Measurements from ENCODE around the gene COL20A1.

The COL20A1 gene

GRCh38 chr20:63265891-63266515 lies 27.0 kb upstream of the COL20A1 start:
- H2BK120ac ChIP-seq (ENCODE audit: insufficient read depth, low read length, poor library complexity): no peak overlapping the region
- no peak overlapping the region for H2BK5ac ChIP-seq (ENCODE audit: low read depth, low read length, poor library complexity)
- no CpG with 5 or more reads among the region's 12 CpGs for WGBS (ENCODE audit: extremely low coverage, insufficient coverage, insufficient read length)

GRCh38 chr20:63267691-63268090 lies 25.3 kb upstream of the COL20A1 start:
- Histone ChIP-seq H4K91ac (ENCODE audit: low read depth, low read length) (no peak overlapping the region), H3K4me1 (ENCODE audit: control insufficient read depth in 1 of 2, insufficient read depth in 2 of 2, low read length in 2 of 2) (peaks cover 11 to 12% of the 10 kb centered on the region in 2 experiments), H3K27ac (ENCODE audit: low read depth, low read length) (no peak overlapping the region), H2BK12ac (ENCODE audit: low read length) (no peak overlapping the region), H3K36me3 (ENCODE audit: control insufficient read depth in 1 of 2, insufficient read depth in 2 of 2, low read length in 2 of 2) (peaks cover 4 to 5% of the 10 kb centered on the region in 2 experiments), H3K9ac (ENCODE audit: low read length) (no peak overlapping the region), H3K4me2 (ENCODE audit: low read length) (no peak overlapping the region), H2AK5ac (ENCODE audit: low read length) (no peak overlapping the region), H3K18ac (ENCODE audit: low read length) (no peak overlapping the region), H3K79me1 (ENCODE audit: low read length) (peaks cover 3% of the 10 kb centered on the region), H3K4me3 (ENCODE audit: low read depth, low read length) (no peak overlapping the region), H4K12ac (ENCODE audit: low read depth, low read length) (no peak overlapping the region), H3K27me3 (ENCODE audit: insufficient read depth, low read length) (no peaks in the 10 kb centered on the region), H4K8ac (ENCODE audit: low read depth, low read length) (no peak overlapping the region), H2BK5ac (ENCODE audit: low read depth, low read length, poor library complexity) (no peak overlapping the region), H3K4ac (ENCODE audit: low read depth, low read length) (no peak overlapping the region), H2BK120ac (ENCODE audit: insufficient read depth, low read length, poor library complexity) (no peak overlapping the region), H3K9me3 (ENCODE audit: insufficient read depth, low read depth, low read length) (peaks cover 1% of the 10 kb centered on the region), H3K79me2 (ENCODE audit: control insufficient read depth, insufficient read depth, low read length, poor library complexity) (peaks cover 4% of the 10 kb centered on the region), H3K23ac (ENCODE audit: low read length) (no peak overlapping the region), H3K14ac (ENCODE audit: low read length) (peak overlapping the region; percentile 35), H2AFZ (ENCODE audit: insufficient read depth, low read length, poor library complexity) (no peak overlapping the region)
- peak; percentile 73 to 84 for DNase-seq
- WGBS (ENCODE audit: extremely low coverage, insufficient coverage, insufficient read length): no CpG with 5 or more reads among the region's 9 CpGs

More at GRCh38 chr20:63265891-63266515, 27.0 kb upstream of the COL20A1 start:
- Histone ChIP-seq H2BK12ac (ENCODE audit: low read length) (no peak overlapping the region), H3K27me3 (ENCODE audit: insufficient read depth, low read length) (no peaks in the 10 kb centered on the region), H3K4me3 (ENCODE audit: low read depth, low read length) (no peak overlapping the region), H3K27ac (ENCODE audit: low read depth, low read length) (no peak overlapping the region), H3K9ac (ENCODE audit: low read length) (no peak overlapping the region), H3K23ac (ENCODE audit: low read length) (no peak overlapping the region), H3K79me1 (ENCODE audit: low read length) (no peaks in the 10 kb centered on the region), H3K36me3 (ENCODE audit: control insufficient read depth in 1 of 2, insufficient read depth in 2 of 2, low read length in 2 of 2) (peaks cover 3 to 5% of the 10 kb centered on the region in 2 experiments), H3K79me2 (ENCODE audit: control insufficient read depth, insufficient read depth, low read length, poor library complexity) (no peaks in the 10 kb centered on the region), H3K14ac (ENCODE audit: low read length) (no peak overlapping the region), H2AK5ac (ENCODE audit: low read length) (no peak overlapping the region), H4K91ac (ENCODE audit: low read depth, low read length) (no peak overlapping the region), H3K9me3 (ENCODE audit: insufficient read depth, low read depth, low read length) (peaks cover 1% of the 10 kb centered on the region), H4K12ac (ENCODE audit: low read depth, low read length) (no peak overlapping the region), H3K4me1 (ENCODE audit: control insufficient read depth in 1 of 2, insufficient read depth in 2 of 2, low read length in 2 of 2) (peaks cover 11 to 12% of the 10 kb centered on the region in 2 experiments), H3K4me2 (ENCODE audit: low read length) (no peak overlapping the region), H4K8ac (ENCODE audit: low read depth, low read length) (no peak overlapping the region), H3K4ac (ENCODE audit: low read depth, low read length) (no peak overlapping the region), H2AFZ (ENCODE audit: insufficient read depth, low read length, poor library complexity) (no peak overlapping the region), H3K18ac (ENCODE audit: low read length) (no peak overlapping the region)
- peak; percentile 62 to 84 for DNase-seq

- H2BK12ac ChIP-seq (ENCODE audit: low read length): no peak overlapping the region
- no peak overlapping the region for H2AK5ac ChIP-seq (ENCODE audit: low read length)
- H3K4me2 ChIP-seq (ENCODE audit: low read length): no peak overlapping the region
- H3K23ac ChIP-seq (ENCODE audit: low read length): no peak overlapping the region
- no peak overlapping the region for H3K27ac ChIP-seq (ENCODE audit: low read depth, low read length)
- H3K14ac ChIP-seq (ENCODE audit: low read length): no peak overlapping the region
- H4K12ac ChIP-seq (ENCODE audit: low read depth, low read length): no peak overlapping the region
- H3K4ac ChIP-seq (ENCODE audit: low read depth, low read length): no peak overlapping the region
- peaks cover 10% of the 10 kb centered on the region for H3K79me2 ChIP-seq (ENCODE audit: control insufficient read depth, insufficient read depth, low read length, poor library complexity)
- peaks cover 4 to 5% of the 10 kb centered on the region in 2 experiments for H3K36me3 ChIP-seq (ENCODE audit: control insufficient read depth in 1 of 2, insufficient read depth in 2 of 2, low read length in 2 of 2)
- H3K9ac ChIP-seq (ENCODE audit: low read length): no peak overlapping the region
- H2AFZ ChIP-seq (ENCODE audit: insufficient read depth, low read length, poor library complexity): no peak overlapping the region
- WGBS (ENCODE audit: extremely low coverage, insufficient coverage, insufficient read length): no CpG with 5 or more reads among the region's 7 CpGs
- H3K79me1 ChIP-seq (ENCODE audit: low read length): peaks cover 8% of the 10 kb centered on the region
- H2BK5ac ChIP-seq (ENCODE audit: low read depth, low read length, poor library complexity): no peak overlapping the region
- H3K18ac ChIP-seq (ENCODE audit: low read length): no peak overlapping the region
- H4K91ac ChIP-seq (ENCODE audit: low read depth, low read length): no peak overlapping the region
- no peaks in the 10 kb centered on the region for H3K27me3 ChIP-seq (ENCODE audit: insufficient read depth, low read length)
- peaks cover 11 to 12% of the 10 kb centered on the region in 2 experiments for H3K4me1 ChIP-seq (ENCODE audit: control insufficient read depth in 1 of 2, insufficient read depth in 2 of 2, low read length in 2 of 2)
- no peak overlapping the region for H2BK120ac ChIP-seq (ENCODE audit: insufficient read depth, low read length, poor library complexity)
- H3K4me3 ChIP-seq (ENCODE audit: low read depth, low read length): no peak overlapping the region
- DNase-seq: no peak
- peaks cover 1% of the 10 kb centered on the region for H3K9me3 ChIP-seq (ENCODE audit: insufficient read depth, low read depth, low read length)
- H4K8ac ChIP-seq (ENCODE audit: low read depth, low read length): no peak overlapping the region
These were observed 24.7 kb upstream of the COL20A1 start for GRCh38 chr20:63268256-63268655.

- peak overlapping the region; percentile 10 for H4K8ac ChIP-seq (ENCODE audit: low read depth, low read length)
- no peak overlapping the region for H3K14ac ChIP-seq (ENCODE audit: low read length)
- H3K23ac ChIP-seq (ENCODE audit: low read length): no peak overlapping the region
- no CpG with 5 or more reads among the region's 18 CpGs for WGBS (ENCODE audit: extremely low coverage, insufficient coverage, insufficient read length)
- H3K4me3 ChIP-seq (ENCODE audit: low read depth, low read length): no peak overlapping the region
- no peak overlapping the region for H2BK12ac ChIP-seq (ENCODE audit: low read length)
- H2AFZ ChIP-seq (ENCODE audit: insufficient read depth, low read length, poor library complexity): no peak overlapping the region
- H3K27ac ChIP-seq (ENCODE audit: low read depth, low read length): no peak overlapping the region
- H2BK5ac ChIP-seq (ENCODE audit: low read depth, low read length, poor library complexity): no peak overlapping the region
- H3K36me3 ChIP-seq (ENCODE audit: control insufficient read depth in 1 of 2, insufficient read depth in 2 of 2, low read length in 2 of 2): peaks cover 5% of the 10 kb centered on the region in 2 experiments
- H3K9me3 ChIP-seq (ENCODE audit: insufficient read depth, low read depth, low read length): peaks cover 1% of the 10 kb centered on the region
- no peak overlapping the region for H3K4ac ChIP-seq (ENCODE audit: low read depth, low read length)
- no peak overlapping the region for H4K91ac ChIP-seq (ENCODE audit: low read depth, low read length)
- DNase-seq: peak; percentile 63 to 79
- peaks cover 15 to 16% of the 10 kb centered on the region in 2 experiments for H3K4me1 ChIP-seq (ENCODE audit: control insufficient read depth in 1 of 2, insufficient read depth in 2 of 2, low read length in 2 of 2)
- H3K79me1 ChIP-seq (ENCODE audit: low read length): peaks cover 8% of the 10 kb centered on the region
- no peak overlapping the region for H3K4me2 ChIP-seq (ENCODE audit: low read length)
- no peaks in the 10 kb centered on the region for H3K27me3 ChIP-seq (ENCODE audit: insufficient read depth, low read length)
- H4K12ac ChIP-seq (ENCODE audit: low read depth, low read length): no peak overlapping the region
- no peak overlapping the region for H2AK5ac ChIP-seq (ENCODE audit: low read length)
- peaks cover 13% of the 10 kb centered on the region for H3K79me2 ChIP-seq (ENCODE audit: control insufficient read depth, insufficient read depth, low read length, poor library complexity)
- no peak overlapping the region for H2BK120ac ChIP-seq (ENCODE audit: insufficient read depth, low read length, poor library complexity)
- H3K9ac ChIP-seq (ENCODE audit: low read length): no peak overlapping the region
- H3K18ac ChIP-seq (ENCODE audit: low read length): no peak overlapping the region
These were observed 24.1 kb upstream of the COL20A1 start for GRCh38 chr20:63268671-63269439.

All from trophoblast cell (in vitro differentiated cells and primary cell).